ENCODE results near the gene FBXO31.
"Not testable (repeated sequence)": the region's sequence is repeated elsewhere in the genome, so short reads cannot be mapped to it uniquely, and the experiment has no call there.

The FBXO31 gene

DNA sequence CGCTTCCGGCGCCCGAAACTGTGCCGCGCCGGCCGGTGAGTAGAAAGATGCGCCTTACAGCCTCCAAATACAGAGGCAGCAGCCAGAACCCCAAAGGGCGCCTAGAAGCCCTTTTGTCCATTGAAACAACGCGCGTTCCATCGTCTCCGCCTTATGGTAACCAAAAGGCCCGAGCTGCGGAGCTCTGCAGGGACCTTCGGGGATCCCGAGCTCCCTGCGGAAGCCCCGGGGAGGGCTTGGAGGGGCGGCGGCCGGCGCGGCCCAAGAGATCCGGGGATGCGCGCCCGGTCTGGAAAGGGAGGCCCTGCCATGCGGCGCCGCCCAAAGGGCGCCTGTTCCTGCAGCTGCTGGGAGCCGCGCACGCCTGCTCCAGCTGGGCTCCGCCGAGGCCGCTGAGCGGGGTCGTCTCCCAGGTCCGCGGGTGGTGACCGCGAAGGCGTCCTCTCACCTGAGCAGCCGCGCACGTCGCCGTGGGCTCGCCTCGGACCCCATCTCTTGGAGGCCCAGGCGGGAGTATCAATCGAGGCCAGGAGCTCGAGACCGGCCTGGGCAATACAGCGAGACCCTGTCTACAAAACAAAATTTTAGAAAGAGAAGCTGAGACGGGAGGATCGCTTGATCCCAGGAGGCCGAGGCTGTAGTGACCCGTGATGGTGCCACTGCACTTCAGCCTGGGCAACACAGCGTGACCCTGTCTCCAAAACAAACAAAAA, 742 bp upstream of the FBXO31 start:
- DNase-seq = no peak

DNA sequence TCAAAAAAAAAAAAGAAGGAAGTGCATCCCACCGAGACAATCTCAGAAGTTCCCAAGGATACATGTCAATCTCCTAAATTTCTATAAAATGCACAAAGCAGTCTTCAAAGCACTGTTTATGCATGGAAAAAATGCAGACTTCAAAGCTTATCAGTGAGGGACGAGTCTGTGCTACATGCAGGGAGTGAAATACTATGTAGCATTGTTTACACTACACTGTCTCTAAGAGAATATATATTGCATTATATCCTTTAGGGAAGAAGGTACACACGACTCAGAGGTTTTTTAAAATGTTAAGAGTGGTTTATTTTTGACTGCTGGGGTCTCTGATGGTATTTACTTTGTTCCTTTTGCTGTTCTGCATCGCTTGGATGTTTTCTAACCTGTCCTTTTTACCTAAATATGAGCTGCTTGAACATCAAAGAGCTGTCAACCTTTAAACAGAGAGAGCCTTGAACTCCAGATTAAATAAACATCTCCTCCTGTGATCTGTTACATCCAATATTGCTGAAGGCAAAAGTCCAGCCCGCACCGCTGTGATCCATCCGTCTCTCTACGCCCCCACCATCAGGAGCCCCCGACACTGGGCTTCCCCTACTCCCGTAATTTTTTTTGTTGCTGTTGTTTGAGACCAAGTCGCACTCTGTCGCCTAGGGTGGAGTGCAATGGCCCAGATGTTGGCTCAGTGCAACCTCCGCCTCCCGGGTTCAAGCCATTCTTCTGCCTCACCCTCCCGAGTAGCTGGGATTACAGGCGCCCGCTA, 1.4 kb downstream of the FBXO31 start:
- DNase-seq = no peak

DNA sequence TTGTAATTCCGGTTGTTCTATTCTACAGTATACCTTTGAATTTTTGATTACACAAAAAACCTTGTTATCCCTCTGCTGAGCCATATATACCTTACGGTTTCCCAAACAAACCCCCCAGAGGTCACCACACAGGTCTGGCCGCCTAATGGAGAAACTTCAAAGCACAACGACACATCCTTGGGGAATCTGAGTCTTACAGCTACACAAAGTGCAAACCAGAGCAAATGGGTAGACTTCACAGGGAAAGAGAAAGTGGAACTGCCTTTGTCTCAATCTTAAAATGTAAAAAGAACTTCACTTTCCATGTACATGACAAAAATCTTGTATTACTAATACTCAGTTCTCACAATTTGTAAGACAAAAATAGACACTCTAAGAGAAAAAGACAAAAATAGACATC, 2.7 kb downstream of the FBXO31 start:
- DNase-seq = no peak

DNA sequence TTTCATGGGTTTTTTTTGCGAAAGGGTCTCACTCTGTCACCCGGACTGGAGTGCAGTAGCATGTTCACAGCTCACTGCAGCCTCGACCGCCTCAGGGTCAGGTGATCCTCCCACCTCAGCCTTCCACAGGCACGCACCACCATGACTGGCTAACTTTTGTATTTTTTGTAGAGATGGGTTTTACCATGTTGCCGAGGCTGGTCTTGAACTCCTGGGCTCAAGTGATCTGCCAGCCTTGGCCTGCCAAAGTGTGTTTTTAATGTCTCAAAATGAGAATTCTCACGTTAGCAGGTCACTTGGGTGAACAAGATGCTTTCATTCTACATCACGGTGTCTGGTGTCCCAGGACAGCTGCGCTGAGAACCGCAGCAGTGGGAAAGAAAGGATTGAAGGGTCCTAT, 3.2 kb downstream of the FBXO31 start:
- DNase-seq = no peak

DNA sequence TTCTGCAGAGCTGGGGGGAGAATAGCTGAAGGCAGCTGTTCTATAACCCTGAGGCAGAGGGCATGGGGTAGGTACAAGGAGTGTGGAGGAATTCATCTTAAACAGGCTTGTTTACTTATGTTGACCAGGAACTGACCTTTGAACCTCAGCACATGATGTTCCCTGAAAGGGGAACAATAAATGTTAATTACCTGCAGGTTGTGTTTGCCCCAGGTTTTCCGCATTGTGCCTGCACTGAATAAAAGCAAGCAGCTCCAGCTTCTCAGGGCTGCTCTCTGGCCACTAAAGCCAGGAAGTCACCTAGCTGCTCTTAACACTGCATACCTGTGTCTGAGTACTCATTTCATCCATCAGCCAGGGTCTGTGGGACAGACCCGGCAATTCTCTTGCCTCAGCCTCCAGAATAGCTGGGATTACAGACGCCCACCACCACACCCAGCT, 4.2 kb downstream of the FBXO31 start:
- not testable (repeated sequence) for DNase-seq

DNA sequence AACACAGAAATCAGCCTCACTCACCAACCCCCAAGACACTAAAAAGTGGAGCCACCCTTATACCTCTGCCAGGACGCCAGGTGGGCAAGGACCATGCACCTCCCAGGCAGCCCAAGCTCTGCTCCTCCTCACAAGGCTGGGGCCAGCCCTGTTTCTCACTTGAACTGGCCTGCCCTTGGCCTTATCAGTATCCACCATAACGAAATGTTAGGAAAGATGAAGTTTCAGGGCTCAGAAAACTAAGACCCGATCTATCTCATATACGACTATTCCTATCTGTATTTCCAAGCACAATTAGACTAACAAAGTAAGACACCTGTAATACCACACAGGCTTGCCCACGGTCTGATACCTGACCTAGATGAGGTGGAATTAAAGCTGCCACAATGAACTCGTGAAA, 6.9 kb downstream of the FBXO31 start:
- DNase-seq = no peak

DNA sequence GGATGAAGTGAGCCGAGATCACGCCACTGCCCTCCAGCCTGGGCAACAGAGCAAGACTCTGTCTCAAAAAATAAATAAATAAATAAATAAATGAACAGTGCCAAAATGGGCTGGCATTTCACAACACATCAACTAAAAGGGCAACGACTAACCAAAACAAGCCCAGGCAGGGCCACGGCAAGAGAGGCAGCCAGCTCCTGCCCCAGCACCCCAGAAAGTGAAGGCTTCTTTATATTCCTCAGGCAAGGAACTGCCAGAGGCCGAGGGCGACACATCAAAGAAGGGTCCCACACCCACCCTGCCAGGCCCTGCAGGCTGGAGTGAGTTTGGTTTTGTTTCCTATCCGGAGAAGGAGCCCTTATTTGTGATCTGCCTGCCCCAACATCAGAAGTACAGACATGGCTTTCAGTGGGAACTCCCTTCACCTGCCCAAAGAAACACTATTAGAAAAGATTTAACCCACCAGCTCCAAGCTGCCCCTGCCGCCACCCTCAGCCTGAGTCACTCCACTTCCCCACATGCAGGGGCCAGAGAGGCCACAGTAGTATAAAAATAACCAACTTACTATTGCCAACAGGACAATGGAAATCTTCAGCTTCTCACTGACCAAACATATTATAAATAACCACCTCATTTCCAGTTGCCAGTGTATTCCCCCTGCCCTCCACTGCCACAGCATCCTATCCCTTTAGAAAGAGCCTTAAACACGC, 8.0 kb downstream of the FBXO31 start:
- no peak for DNase-seq

DNA sequence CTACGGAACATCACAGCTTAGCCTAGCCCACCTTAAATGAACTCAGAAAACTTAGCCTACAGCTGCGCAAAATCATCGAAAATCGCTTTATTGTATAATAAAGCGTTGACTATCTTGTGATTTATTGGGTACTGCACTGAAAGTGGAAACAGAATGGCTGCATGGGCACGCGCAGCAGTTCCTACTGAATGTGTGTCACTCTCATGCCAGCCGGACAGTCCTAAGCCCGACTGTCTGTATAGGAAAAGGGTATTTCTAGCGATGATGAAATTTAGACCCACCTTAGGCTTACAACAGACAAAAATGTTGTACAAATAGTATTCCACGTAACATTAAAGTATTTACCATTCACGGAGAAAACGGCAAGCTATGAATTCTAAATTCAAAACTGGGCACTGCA, 9.3 kb downstream of the FBXO31 start:
- DNase-seq = no peak

DNA sequence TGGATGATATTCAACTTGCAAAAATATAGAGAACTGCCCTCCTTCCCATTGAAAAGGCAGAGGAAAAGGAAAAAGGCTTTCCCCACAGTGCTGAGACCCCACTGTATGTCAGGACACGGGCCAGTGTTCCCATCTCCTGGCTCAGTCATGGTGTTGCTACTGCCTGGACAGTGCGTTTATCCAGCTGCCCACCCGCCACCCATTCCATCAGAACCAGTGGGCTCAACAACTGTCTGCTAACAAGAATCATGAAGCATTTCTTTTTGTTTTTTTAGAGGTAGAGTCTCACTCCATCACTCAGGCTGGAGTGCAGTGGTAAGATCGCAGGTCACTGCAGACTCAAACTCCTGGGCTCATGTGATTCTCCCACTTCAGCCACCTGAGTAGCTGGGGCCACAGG, 11.3 kb downstream of the FBXO31 start:
- no peak for DNase-seq

DNA sequence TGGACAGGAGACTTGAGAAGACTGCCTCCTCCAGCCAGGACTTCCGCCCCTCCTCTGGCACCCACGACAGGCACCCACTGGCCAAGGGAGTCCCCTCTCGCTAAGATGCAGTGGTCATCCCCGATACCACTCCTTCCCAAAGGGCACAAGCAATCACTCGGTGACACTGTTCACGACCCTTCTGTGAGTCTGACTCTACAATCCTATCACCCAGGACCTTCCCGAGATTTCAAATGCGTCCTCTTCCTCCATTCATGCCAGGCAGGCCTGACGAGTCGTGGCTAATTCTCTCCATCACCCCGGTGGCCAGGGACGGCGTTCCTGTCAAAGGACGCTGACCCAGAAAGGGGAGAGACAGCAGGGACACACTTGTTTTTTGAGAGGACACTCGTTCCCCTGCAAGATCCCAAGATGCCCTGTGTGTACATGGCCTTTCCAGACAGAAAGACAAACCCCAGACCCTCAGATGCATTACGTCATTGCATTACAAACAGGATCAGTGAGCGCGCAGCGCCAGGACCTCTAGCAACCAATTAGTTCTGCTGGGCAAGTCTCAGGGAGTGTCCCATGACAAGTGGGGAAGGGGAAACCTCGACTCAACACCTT, 12.2 kb downstream of the FBXO31 start:
- DNase-seq = no peak

DNA sequence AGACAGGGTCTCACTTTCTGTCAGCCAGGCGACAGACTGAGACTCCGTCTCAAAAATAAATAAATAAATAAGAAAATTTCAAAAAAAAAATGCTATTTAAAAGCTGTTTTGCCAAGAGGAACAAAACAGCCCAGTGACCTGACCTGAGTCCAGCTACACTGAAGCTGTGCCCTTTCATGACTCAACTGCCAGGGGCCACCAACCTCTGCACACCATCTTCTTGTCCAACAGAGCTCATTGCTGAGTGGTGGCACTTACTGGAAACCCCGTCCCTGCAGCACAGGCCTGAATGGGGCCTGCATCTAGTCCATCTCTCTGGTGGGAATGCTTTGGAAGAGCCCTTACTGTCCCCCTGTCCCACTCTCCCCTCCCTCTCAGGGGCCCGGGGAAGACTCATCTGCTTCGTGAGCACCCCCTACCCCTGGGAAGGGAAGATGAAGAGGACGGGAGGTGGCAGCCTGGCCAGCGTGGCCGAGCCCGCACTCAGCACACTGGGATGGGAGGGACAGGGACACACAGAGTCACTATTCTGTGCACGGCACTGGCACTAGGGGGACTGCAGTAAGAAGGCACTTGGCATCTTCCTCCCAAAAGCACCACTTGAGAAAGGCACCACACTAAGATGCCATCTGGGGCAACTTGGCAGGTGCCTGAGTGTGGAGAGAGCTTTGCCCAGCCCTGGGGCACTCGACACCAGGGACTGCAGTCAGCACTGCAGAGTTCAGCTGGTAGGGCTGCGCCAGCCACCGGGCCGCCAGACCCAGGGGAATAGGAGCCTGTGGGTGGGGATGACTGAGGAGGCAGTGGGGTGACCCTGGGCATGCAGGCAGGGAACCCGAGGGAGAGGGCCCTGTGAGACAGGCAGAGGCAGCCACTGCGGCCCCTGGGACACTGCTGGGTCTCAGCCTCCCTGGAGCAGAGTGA, 13.5 kb downstream of the FBXO31 start:
- no peak for DNase-seq

DNA sequence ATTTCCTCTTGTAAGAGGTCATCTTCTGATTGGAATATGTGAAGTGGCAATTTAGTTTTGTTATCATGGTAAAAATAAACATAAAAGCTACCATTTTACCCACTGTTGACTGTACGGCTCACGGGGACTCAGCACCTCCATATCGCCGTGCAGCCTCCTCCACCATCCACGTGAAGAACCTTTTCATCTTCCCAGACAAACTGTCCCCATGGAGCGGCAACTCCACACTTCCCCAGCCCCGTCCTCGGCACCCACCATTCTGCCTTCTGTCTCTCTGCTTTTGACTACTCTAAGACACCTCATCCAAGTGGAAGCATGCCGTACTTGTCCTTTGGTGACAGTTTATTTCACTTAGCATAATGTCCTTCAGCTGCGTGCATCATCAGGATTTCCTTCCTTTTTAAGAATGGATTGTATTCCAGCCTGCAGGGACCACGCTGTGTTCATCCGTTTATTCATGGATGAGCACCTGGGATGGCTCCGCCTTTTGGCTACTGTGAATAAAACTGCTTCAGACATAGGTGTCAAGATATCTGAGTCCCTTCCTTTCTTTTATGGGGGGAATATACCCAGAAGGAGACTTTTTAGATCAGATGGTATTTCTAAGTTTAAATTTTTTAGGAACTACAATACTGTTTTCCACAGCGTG, 14.3 kb downstream of the FBXO31 start:
- no peak for DNase-seq

DNA sequence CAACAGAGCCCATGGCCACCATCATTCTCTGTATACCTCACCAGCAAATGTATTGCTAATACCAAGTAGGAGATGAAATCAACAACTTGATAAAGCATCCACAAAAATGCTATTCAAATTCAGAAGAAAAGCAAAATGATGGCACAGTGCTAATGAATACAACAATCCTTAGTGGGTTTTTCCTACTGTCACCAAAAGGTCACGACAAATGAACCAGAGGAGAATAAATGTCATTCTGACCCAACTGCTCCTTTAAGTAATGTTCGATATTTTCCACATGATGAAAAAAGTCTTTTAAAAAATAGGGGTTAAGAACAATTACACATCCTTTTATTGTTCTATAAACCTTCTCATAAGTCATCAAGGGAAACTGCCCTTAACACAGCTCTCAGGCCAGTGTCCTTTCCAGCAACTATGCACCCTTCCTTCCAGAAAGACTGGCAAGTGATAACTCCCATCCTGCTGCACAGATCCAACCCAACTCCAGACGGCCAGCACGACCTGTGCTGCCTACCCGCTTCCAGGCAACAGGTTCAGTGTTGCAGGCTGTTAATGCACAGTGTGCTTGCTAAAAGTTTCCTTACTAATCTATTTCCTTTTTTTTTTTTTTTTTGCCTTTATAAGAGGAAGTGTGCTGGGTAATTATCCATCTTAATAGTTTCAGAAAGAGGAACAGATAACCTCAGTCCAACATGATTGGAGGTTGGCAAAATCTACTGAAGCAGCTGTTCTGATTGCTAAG, 15.4 kb downstream of the FBXO31 start:
- DNase-seq = no peak

DNA sequence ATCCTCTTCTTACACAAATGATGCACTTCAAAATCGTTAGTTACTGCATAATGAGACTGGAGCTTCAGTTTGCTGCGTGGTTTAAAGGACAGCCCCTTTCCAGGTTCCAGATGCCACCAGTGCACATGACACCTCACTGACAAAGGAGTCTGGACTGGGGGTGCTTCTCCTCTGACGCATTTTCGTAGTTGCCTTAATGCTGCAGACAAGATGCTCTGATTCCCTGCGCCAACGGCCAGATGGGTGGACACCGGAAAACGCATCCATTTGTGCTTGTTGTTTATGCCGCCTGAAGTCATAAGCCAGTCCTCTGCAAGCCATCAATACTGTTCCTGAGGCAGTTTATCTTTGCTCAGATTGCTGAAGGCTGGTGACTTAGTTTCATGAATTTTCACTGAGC, 16.0 kb downstream of the FBXO31 start:
- DNase-seq = no peak

DNA sequence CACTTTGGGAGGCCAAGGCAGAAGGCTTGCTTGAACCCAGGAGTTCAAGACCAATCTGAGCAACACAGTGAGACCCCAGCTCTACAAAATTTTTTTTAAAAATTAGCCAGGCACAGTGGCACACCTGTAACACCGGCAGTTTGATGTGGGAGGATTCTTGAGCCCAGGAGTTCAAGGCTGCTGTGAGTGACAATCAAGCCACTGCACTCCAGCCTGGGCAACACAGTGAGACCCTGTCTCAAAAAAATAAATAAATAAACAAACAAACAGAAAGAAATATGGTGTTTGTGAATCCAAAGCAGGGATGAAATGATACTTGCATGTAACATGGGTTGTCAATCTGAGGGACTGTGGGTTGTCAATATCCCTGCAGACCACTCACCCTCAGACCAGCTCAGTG, 16.6 kb downstream of the FBXO31 start:
- DNase-seq = no peak

DNA sequence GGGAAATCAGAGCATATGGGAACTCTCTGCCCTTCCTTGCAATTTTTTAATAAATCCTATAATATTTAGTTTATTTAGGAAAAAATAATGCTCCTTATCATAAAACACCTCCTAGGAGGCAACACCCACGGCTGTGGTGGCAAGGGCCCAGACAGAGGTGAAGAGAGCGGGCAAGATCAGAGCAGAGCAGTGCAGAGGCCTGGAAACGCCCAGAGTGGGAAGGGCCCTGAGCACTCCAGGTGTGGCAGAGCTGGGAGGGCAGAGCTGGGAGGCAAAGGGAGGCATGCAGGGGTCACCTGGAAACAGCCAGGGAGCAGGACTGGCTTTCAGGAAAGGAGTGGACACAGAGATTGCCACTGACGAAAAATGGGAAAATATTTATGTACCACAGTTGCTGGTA, 17.3 kb downstream of the FBXO31 start:
- no peak for DNase-seq

DNA sequence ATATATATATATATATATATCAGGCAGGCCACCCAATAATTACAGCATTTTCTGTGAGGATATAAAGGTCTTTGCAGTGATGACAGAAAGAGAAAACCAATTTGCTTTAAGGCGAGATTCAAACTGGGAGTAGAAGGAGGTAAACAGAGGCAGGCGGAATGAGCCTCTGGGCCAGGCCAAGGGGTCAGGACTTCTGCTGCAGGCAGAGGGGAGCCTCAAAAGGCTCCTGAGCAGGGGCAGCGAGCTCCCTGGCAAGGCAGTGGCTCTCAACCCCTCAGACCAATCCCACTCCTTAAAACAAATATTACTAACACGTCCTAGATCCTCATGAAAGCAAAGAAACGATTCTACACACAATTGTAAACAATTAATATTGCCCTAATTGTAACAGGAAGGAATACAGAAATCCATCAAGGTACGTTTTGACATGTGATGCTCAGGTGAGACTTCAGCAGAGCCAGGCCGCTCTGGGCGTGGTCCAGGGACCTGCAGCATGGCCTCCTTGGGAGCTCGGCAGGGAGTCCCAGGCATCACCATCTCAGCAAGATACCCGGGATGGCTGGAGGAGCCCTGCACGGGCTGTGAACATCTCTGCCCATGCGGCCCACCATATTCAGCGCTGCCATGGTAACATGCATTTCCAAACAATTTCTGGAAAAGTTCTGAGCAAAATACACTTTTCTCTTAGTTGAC, 18.4 kb downstream of the FBXO31 start:
- DNase-seq = no peak

DNA sequence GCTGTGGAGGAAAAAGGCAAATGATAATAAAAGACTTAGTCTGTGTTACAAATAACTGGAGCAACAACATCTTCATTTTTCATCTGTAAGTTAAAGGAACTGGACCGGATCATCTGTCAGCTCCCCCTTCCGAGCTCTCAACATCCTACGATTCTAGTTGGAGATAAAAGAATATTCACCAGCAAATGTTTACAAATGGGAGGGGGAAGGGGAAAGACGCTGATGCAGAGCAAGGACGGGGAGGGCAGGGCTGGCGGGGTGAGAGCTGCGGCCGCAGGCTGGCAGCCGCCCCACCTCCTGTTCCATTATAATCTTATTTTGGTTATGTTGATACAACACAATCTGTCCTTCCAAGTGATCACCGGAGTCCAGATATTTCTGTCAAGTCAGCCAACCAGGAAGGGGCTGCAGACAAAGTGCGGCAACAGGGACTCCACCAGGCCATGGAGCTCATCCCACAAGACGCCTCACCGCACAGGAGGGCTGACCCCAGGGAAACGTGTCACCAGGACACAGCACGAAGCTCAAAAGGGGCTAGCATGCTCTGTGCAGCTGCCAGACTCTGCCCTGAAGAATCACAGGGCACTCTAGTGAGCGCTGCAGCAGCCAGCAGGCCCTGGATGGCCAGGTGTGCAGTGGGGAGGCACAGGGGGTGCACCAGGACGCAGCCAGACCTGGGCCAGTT, 19.7 kb downstream of the FBXO31 start:
- no peak for DNase-seq

DNA sequence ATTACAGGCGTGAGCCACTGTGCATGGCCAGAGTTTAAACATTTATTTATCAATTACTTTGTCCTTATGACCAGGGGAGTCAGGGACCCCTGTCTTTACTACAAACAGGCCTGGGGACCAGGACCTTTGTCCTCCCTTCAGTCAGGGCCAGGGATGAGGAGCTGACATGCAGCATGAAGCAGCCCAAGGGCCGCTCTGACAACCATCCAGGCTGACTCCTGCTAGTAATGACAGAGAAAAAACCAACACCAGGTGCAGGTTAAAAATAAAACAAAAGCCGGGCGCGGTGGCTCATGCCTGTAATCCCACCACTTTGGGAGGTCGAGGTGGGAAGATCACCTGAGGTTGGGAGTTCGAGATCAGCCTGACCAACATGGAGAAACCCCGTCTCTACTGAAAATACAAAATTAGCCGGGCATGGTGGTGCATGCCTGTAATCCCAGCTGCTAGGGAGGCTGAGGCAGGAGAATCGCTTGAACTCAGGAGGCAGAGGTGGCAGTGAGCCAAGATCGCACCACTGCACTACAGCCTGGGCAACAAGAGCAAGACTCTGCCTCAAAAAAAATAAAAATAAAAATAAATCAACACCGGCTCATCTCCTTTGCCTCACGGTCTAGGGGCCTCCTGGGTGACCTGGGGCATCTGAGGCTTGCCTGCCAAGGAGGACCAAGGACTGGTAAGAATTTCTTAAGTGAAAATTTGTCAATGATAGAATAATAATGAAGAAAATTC, 20.6 kb downstream of the FBXO31 start:
- not testable (repeated sequence) for DNase-seq
